Keratinocyte (primary cell): Measurements from ENCODE around the gene TMEFF2.

Experiments
- EZH2 ChIP-seq: IDR thresholded peaks from one replicate; pipeline ENCODE4 v1.6.1; 2012; ENCODE audit warnings: inconsistent platforms, mild to moderate bottlenecking, low read length, moderate library complexity
- TF ChIP-seq, protein P1 (sequence below), 3 experiments: IDR thresholded peaks in 1 of 3; conservative IDR thresholded peaks in 1 of 3; optimal IDR thresholded peaks in 1 of 3; 2 replicates in 2 of 3; 3 replicates in 1 of 3; pipeline versions ENCODE3 to v1.5.1; 2011; ENCODE audit warnings: low read length in 3 of 3, mild to moderate bottlenecking in 3 of 3, moderate library complexity in 2 of 3, control low read depth in 1 of 3, inconsistent platforms in 1 of 3; ENCODE audit not compliant: insufficient read depth in 2 of 3; ENCODE audit errors: extremely low read depth in 1 of 3

DNA sequence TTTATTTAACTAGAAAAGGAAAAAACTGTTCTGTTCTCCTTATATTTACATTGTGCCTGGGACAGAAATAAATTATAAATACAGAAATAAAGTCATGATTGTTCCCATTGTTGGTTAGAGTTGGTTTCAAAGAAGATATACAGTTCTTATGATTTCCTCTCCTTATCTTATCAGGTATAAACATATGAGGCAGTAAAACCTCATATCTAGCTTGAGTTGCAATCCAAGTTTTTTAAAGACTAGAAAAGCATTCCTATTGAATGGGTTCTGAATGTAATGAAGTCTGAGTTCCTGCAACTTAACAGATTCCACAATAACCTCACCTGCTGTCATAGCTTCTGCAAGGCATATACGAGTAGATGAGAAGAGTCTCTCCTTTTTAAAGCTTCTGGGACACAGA is 233.2 kb downstream of the TMEFF2 start:
- TF ChIP-seq, protein P1, sequence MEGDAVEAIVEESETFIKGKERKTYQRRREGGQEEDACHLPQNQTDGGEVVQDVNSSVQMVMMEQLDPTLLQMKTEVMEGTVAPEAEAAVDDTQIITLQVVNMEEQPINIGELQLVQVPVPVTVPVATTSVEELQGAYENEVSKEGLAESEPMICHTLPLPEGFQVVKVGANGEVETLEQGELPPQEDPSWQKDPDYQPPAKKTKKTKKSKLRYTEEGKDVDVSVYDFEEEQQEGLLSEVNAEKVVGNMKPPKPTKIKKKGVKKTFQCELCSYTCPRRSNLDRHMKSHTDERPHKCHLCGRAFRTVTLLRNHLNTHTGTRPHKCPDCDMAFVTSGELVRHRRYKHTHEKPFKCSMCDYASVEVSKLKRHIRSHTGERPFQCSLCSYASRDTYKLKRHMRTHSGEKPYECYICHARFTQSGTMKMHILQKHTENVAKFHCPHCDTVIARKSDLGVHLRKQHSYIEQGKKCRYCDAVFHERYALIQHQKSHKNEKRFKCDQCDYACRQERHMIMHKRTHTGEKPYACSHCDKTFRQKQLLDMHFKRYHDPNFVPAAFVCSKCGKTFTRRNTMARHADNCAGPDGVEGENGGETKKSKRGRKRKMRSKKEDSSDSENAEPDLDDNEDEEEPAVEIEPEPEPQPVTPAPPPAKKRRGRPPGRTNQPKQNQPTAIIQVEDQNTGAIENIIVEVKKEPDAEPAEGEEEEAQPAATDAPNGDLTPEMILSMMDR (optimal IDR thresholded peaks at IDR 0.05 in 1 of 3, IDR thresholded peaks at IDR 0.05 in 1 of 3, conservative IDR thresholded peaks at IDR 0.05 in 1 of 3; ENCODE audit: extremely low read depth in 1 of 3, insufficient read depth in 2 of 3, low read length in 3 of 3) = no peak
- TF ChIP-seq EZH2 = no peak
